Measurements from ENCODE around the gene PTH1R.

PTH1R gene

GRCh38 chr3:46864061-46864881 lies 13.2 kb upstream of the PTH1R start:
- no peak for DNase-seq (ENCODE audit: low spot score)

GRCh38 chr3:46865031-46865507 lies 12.5 kb upstream of the PTH1R start:
- no peak for DNase-seq (ENCODE audit: low spot score)

DNA sequence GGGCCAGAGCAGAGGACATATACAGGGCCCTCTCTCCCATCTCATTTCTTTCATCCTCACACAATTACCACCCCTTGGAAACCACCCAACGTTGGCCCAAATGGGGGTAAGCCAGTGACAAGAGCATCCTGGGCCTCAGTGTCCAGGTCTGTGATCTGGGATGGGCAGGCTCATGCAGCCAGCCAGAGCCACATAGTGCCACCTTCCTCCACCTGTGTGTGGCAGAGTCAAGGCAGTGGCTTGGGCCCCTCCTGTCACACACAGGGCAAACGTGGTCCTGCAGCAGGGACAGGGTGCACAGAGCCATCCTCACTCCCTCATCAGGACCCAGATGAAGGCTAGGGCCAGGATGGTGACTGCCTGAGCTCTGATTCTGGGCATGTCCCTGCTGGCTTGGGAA lies 12.0 kb upstream of the PTH1R start:
- DNase-seq (ENCODE audit: low spot score), result no peak

DNA sequence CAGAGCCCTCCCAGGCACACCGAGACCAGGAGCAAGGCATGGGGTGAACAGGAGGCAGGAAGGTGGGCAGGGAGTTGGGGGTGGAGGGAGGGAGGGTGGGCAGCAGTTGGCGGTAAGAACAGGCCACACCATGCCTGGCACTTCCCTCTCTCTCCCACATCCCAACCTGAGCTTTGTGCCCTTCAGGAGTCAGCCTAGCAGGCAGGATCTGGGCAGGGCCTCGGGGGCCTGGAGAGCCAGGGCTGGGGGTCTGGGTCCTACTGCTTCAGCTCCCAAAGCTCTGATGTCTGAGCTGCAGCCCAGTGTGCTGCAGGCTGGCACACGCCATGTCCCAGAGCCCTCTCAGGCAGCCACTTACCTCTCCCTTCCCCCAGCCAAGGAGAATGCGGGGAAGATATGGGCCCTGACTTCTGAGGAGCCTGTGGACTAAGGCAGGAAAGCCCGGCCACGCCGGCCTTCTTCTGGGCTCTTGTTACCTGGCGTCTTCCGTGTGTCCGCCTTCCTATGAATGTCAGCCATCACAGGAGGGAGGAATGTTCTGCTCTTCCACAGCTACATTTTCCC lies 11.4 kb upstream of the PTH1R start:
- no peak for DNase-seq (ENCODE audit: low spot score)

DNA sequence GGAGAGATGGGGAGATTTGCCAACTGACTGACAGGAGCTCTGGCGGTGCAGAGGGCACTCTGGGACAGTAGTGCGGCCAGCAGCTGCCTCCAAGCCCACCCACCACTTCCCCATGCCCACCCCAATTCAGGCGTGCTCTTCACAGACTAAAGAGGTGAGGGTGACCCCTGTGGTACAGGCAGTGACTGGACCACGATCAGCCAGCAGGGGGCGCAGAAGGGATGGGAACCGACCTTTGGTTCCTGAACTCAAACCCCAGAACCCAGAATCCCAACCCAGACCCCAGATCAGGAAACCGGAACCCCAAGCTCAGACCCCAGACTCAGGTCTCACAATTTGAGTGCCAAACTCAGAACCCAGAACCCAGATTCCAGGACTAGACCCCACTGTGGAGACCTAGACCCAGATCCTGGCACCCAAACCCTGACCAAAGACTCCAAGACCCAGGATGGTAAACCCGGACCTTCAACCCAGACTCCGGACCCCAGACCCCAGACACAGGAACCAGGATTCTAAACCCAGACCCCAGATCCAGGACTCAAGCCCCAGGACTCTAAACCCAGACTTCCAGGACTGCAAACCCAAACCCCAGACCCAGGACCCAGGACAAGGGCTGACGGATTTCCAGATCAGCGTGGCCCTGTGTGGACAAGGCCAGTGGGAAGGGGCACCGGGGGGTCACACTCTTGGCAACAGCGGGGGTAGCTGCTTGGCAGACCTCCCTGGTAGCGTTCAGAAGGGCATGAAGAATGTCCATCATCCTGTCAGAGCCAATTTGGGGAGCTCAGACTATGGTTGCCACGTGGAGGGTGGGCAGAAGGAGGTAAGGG lies 10.6 kb upstream of the PTH1R start:
- peak; percentile 85 for DNase-seq (ENCODE audit: low spot score)

- DNase-seq (ENCODE audit: low spot score), result peak; percentile 66
These were observed 10.0 kb upstream of the PTH1R start for GRCh38 chr3:46867550-46867898.

DNA sequence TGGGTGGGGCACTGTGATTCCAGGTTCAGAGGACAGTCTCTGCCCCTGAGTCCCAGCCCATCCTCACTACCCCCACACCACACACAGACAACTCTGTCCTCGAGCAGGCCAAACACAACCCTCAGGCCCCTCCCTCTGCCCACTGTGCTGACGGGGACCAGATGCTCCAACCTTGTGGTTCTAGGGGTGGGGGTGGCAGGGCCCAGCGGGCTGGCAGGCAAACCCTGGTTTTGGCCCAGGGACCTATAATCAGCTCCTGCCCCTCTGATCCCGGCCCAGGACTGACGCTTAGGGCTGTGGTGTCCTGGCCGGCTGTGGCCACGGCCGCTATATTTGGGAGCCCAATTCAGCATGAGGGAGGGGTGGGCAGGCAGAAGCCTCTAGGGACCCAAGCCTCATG lies 9.2 kb upstream of the PTH1R start:
- DNase-seq (ENCODE audit: low spot score), result no peak

GRCh38 chr3:46868948-46869347 lies 8.6 kb upstream of the PTH1R start:
- no peak for DNase-seq (ENCODE audit: low spot score)

DNA sequence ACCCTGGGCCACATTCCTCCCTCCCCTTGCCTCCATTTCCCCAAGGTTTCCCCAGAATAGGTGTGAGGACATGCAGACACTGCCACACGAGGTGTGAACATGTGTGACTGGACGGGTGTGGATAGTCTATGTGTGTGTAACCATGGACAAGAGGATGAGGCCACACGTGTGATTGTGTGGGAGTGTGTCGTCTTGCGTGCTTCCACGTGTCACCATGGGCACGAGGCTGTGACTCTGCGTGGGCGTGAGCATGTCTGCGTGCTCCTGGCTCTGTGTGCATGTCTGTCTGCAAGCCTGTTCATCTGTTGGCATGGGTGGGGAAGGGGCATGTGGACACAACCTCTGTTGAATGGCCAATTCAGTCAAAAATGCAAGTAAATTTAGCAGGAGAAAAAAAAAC lies 8.1 kb upstream of the PTH1R start:
- DNase-seq (ENCODE audit: low spot score), result no peak

- no peak for DNase-seq (ENCODE audit: low spot score)
These were observed 6.9 kb upstream of the PTH1R start for GRCh38 chr3:46870651-46871050.

GRCh38 chr3:46871222-46871621 lies 6.3 kb upstream of the PTH1R start:
- no peak for DNase-seq (ENCODE audit: low spot score)

- no peak for DNase-seq (ENCODE audit: low spot score)
These were observed 4.0 kb upstream of the PTH1R start for GRCh38 chr3:46873521-46873920.

- no peak for DNase-seq (ENCODE audit: low spot score)
These were observed 3.1 kb upstream of the PTH1R start for GRCh38 chr3:46874430-46874829.

- DNase-seq (ENCODE audit: low spot score), result no peak
These were observed 2.0 kb upstream of the PTH1R start for GRCh38 chr3:46875560-46875959.

- no peak for DNase-seq (ENCODE audit: low spot score)
These were observed 914 bp upstream of the PTH1R start for GRCh38 chr3:46876313-46877300.

DNA sequence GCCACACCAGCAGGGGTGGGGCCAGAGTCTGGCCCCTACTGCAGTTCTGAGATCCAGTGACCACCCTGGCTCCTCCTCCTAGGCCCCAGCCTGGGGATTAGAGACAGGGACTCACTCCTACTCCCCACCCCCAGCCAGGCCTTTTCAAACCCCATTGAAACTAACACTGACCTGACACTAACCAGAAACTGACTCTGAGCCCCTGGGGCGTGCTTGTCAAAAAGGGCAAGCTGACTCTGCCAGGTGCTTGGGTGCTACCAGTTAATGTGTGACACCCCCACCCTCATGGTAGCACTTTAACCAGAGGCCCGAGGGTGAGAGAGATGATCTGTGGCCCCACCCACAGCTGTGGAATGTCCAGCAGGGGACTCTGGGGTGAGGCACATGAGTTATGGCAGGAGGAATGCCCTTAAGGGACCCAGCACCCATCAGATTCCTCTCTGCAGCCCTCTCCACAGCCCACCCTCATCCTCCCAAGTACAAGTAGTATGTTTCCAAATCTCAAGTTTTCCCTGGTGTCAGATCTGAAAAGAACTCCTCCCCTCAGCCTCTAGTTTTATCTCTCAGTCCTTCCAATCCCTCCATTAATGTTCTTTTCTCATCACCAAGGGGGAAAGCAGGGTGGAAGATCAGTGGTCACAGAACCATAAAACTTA lies 1.4 kb downstream of the PTH1R start:
- DNase-seq (ENCODE audit: low spot score), result no peak

DNA sequence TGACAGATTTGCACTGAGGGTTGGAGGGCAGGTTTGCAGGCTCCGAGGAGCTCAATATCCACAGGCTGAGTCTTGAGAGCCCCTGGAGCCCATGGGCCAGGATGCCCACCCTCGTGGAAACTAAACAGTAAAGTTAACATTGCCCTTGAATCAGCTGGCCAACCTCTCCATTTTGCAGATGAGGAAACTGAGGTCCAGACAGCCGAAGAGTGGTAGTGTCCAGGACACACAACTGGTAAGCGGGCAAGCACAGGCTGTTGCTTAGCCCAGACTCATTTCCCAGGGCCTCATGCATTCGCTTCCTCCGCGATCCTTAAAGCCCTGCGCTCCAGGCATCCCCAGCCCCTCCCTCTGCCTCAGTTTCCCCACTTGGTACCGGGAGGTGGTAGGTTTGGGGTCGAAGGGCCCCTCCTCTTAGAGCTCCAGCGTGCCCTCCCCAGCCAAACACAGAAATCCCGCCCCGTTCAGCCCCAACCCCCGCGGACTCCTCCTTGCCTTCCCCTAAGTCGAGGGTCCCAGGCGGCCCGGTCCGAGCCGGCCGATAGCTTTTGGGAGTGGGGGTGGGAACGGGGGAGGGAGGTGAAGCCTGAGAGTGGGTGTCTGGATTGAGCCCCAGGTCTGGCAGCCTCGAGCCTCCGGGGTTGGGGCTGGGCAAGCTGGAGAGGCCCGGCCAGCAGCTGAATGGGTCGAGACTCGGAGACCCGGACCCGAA lies 3.5 kb downstream of the PTH1R start:
- DNase-seq (ENCODE audit: low spot score), result no peak

DNA sequence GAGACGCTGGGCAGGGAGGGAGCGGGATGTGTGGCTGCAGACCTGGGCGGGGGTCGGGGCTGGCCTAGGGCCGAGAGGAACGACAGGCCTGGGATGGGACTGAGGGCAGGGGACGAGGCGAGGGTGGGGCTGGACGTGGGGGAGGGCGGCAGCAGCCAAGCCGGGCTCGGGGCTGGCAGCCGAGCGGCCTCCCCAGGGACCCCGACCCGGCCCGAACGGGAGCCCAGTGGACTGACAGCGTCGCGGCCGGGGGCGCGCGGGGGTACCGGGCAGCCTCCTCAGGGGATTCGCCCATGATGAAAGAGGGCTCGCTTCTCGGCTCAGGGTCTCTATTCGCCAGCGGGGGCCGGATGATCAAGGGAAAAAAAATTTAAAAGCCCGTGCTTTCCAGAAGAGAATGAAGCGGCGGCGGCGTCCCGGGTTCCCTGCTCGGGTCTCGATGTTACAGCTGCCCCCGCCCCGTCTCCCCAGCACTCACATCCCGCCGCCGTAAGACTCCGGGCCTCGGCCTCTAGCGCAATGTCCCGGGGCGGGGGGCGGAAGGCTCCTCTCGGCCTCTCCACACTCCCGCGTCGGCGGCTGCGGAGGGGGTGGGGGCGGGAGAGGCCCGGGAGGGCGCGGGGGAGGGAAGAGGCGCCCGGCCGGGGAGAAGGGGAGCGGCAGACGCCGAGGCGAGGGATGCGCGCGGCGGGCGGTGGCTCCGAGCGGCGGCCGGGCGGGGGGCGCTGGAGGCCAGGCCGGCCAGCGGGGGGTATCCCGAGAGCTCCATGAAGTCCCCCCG lies 4.3 kb downstream of the PTH1R start:
- DNase-seq (ENCODE audit: low spot score), result peak; percentile 48

- DNase-seq (ENCODE audit: low spot score), result peak; percentile 45
These were observed 5.0 kb downstream of the PTH1R start for GRCh38 chr3:46882377-46883053.

All from AG08396 (cell line).